Glutamatergic neuron (in vitro differentiated cells): ENCODE measurements around the gene MYO1H. TPM values are rescaled to one million over a fixed set of nuclear protein-coding genes. Genes with fewer than 3 reads are reported as not detected.
"Not testable (repeated sequence)": the region's sequence is repeated elsewhere in the genome, so short reads cannot be mapped to it uniquely, and the experiment has no call there.

Experiments
- DNase-seq: peaks from one replicate; pipeline ENCODE4 v3.0.0; 2022
- H3K27ac Mint-ChIP-seq: one replicate; pipeline ENCODE4 v1.8.0; 2020; ENCODE audit warnings: mild to moderate bottlenecking, mixed read lengths, inconsistent platforms; ENCODE audit not compliant: unreplicated experiment
- H3K27me3 Mint-ChIP-seq: one replicate; pipeline ENCODE4 v1.8.0; 2020; ENCODE audit warnings: mild to moderate bottlenecking, moderate library complexity, mixed read lengths, inconsistent platforms; ENCODE audit not compliant: unreplicated experiment
- H3K36me3 Mint-ChIP-seq: one replicate; pipeline ENCODE4 v1.8.0; 2020; ENCODE audit warnings: mild to moderate bottlenecking, mixed read lengths, inconsistent platforms; ENCODE audit not compliant: unreplicated experiment
- H3K4me1 Mint-ChIP-seq: one replicate; pipeline ENCODE4 v1.8.0; 2020; ENCODE audit warnings: mild to moderate bottlenecking, low read depth, mixed read lengths, inconsistent platforms; ENCODE audit not compliant: unreplicated experiment
- H3K4me3 Mint-ChIP-seq: one replicate; pipeline ENCODE4 v1.8.0; 2020; ENCODE audit warnings: mild to moderate bottlenecking, mixed read lengths, inconsistent platforms; ENCODE audit not compliant: unreplicated experiment
- H3K9me3 Mint-ChIP-seq: one replicate; pipeline ENCODE4 v1.8.0; 2020; ENCODE audit warnings: mild to moderate bottlenecking, moderate library complexity, mixed read lengths, inconsistent platforms; ENCODE audit not compliant: unreplicated experiment
- total RNA-seq: library from RNA; stranded (reverse); fragmentation: NEBNext Ultra II Directional; extraction: Animal tissue kit (Norgen Biotek cat#: 25700); gene quantifications from one replicate; pipeline ENCODE4 v1.2.1, GENCODE V29; 2021; ENCODE audit not compliant: unreplicated experiment
- TF ChIP-seq, protein P1 (sequence below): fragments of 200-600 bp; sonication (generic); IDR thresholded peaks from one replicate; pipeline ENCODE4 v1.5.0; 2021; ENCODE audit not compliant: partially characterized antibody, unreplicated experiment

MYO1H gene
- total RNA-seq, 1 donor from 2014 or later, result 0.27 TPM

DNA sequence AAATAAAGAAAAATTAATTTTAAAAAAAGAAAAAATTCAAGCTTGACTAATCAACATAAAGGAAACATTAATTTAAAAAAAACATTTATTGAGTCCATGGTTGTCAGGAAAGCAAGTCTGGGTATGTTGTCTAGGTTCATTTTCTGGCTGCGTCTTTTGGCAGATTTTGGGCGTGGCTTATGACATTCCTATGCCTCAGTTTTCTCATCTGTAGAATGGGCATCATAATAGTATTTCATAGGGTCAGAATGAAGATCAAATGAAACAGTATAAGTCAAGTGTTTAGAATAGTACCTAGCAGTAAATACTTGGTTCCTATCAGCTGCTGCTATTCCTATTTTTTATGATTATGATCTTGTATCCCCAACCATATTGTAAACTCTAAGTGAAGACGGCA, 40.5 kb downstream of the MYO1H start:
- no peak overlapping the region for H3K4me3 Mint-ChIP-seq
- H3K36me3 Mint-ChIP-seq, result no peaks in the 10 kb centered on the region
- TF ChIP-seq, protein P1, sequence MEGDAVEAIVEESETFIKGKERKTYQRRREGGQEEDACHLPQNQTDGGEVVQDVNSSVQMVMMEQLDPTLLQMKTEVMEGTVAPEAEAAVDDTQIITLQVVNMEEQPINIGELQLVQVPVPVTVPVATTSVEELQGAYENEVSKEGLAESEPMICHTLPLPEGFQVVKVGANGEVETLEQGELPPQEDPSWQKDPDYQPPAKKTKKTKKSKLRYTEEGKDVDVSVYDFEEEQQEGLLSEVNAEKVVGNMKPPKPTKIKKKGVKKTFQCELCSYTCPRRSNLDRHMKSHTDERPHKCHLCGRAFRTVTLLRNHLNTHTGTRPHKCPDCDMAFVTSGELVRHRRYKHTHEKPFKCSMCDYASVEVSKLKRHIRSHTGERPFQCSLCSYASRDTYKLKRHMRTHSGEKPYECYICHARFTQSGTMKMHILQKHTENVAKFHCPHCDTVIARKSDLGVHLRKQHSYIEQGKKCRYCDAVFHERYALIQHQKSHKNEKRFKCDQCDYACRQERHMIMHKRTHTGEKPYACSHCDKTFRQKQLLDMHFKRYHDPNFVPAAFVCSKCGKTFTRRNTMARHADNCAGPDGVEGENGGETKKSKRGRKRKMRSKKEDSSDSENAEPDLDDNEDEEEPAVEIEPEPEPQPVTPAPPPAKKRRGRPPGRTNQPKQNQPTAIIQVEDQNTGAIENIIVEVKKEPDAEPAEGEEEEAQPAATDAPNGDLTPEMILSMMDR, result no peak
- no peak for DNase-seq
- H3K4me1 Mint-ChIP-seq, result no peaks in the 10 kb centered on the region
- H3K27me3 Mint-ChIP-seq, result no peaks in the 10 kb centered on the region
- no peak overlapping the region for H3K27ac Mint-ChIP-seq
- peaks cover 5% of the 10 kb centered on the region for H3K9me3 Mint-ChIP-seq

DNA sequence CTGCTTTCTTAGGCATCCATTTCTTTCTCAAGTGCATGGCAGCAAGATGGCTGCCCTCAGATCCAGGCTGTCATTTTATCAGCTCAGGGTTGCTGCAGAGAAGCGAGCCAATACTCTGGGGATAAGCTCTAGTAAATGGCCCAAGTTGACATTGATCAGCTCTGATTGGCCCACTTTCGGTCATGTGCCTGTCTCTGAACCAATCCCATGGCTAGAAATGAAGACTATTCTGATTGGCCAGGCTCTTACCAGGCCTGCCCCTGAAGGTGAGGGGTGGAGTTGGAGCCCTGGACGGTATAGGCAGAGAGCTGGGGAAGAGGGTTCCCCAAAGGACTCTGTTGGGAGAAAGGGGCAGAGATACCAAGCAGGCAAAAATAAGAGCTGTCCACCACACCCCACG, 41.4 kb downstream of the MYO1H start:
- Mint-ChIP-seq H3K27me3 (no peaks in the 10 kb centered on the region), H3K27ac (peak overlapping the region; percentile 39), H3K4me3 (no peak overlapping the region), H3K36me3 (no peaks in the 10 kb centered on the region), H3K9me3 (peaks cover 5% of the 10 kb centered on the region), H3K4me1 (no peaks in the 10 kb centered on the region)
- DNase-seq, result peak; percentile 25
- TF ChIP-seq, protein P1, result no peak

GRCh38 chr12:109393437-109394345, 46.0 kb downstream of the MYO1H start:
- Mint-ChIP-seq H3K36me3 (no peaks in the 10 kb centered on the region), H3K27ac (no peak overlapping the region), H3K4me3 (no peak overlapping the region), H3K4me1 (no peaks in the 10 kb centered on the region), H3K27me3 (peaks cover 3% of the 10 kb centered on the region), H3K9me3 (peaks cover 5% of the 10 kb centered on the region)
- DNase-seq, result peak; percentile 50
- TF ChIP-seq, protein P1, result peak; percentile 86

DNA sequence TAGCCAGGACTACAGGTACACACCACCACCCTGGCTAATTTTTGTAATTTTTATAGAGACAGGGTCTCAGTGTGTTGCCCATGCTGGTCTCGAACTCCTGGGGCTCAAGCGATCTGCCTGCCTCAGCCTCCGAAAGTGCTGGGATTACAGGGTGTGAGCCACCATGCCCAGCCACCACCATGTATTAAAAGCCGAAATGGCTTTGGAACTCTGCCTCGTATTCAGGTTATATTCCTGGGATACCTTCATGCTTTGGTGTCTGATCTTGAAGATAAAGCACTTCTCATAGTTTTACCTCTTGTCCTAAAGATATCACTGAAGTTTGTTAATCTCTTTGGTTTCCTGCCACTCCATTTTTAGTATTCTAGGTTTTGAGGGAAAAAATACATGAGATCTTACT, 47.2 kb downstream of the MYO1H start:
- Mint-ChIP-seq H3K9me3 (peaks cover 5% of the 10 kb centered on the region), H3K36me3 (no peaks in the 10 kb centered on the region), H3K4me3 (no peak overlapping the region), H3K27ac (no peak overlapping the region), H3K4me1 (no peaks in the 10 kb centered on the region), H3K27me3 (peaks cover 3% of the 10 kb centered on the region)
- DNase-seq, result no peak
- TF ChIP-seq, protein P1, result no peak

DNA sequence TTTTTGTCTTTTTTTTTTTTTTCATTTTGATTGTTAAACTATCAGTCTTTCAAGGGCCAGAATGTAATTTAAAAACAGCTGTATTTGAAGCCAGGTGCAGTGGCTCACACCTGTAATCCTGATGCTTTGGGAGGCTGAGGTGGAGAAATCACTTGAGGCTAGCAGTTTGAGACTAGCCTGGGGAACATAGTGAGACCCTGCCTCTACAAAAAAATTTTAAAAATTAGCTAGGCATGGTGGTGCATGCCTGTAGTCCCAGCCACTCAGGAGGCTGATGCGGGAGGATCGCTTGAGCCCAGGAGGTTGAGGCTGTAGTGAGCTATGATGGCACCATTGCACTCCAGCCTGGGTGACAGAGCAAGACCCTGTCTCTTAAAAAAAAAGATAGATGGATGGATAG, 57.1 kb downstream of the MYO1H start:
- not testable (repeated sequence) for H3K27me3 Mint-ChIP-seq, H3K4me3 Mint-ChIP-seq, H3K27ac Mint-ChIP-seq, H3K36me3 Mint-ChIP-seq, H3K9me3 Mint-ChIP-seq, H3K4me1 Mint-ChIP-seq, DNase-seq

DNA sequence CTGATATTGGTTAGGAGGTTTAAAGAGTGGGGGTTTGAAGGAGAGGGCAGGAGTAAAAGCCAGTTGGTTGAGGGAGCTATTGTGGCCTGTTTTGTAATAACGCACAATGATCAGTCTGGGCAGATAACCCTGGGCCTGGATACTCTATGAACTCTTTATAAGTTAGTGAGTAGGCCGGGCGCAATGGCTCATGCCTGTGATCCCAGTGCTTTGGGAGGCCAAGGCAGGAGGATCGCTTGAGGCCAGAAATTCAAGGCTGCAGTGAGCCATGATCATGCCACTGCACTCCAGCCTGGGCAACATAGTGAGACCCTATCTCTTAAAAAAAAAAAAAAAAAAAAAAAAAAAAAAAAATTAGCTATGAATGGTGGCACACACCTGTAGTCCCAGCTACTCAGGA, 58.4 kb downstream of the MYO1H start:
- not testable (repeated sequence) for H3K36me3 Mint-ChIP-seq, H3K4me1 Mint-ChIP-seq, H3K9me3 Mint-ChIP-seq, H3K27me3 Mint-ChIP-seq, H3K4me3 Mint-ChIP-seq, H3K27ac Mint-ChIP-seq, DNase-seq
